Erythroblast (primary cell): ENCODE data around the gene EVX2.

ENCODE experiments used
- GATA1 ChIP-seq: IDR thresholded peaks from 2 replicates; pipeline ENCODE4 v1.6.1; 2011; ENCODE audit warnings: low read depth, mild to moderate bottlenecking, control low read depth, low read length, moderate library complexity
- POLR2A ChIP-seq: IDR thresholded peaks from 2 replicates; pipeline ENCODE4 v1.6.1; 2011; ENCODE audit warnings: mild to moderate bottlenecking, low read length

DNA sequence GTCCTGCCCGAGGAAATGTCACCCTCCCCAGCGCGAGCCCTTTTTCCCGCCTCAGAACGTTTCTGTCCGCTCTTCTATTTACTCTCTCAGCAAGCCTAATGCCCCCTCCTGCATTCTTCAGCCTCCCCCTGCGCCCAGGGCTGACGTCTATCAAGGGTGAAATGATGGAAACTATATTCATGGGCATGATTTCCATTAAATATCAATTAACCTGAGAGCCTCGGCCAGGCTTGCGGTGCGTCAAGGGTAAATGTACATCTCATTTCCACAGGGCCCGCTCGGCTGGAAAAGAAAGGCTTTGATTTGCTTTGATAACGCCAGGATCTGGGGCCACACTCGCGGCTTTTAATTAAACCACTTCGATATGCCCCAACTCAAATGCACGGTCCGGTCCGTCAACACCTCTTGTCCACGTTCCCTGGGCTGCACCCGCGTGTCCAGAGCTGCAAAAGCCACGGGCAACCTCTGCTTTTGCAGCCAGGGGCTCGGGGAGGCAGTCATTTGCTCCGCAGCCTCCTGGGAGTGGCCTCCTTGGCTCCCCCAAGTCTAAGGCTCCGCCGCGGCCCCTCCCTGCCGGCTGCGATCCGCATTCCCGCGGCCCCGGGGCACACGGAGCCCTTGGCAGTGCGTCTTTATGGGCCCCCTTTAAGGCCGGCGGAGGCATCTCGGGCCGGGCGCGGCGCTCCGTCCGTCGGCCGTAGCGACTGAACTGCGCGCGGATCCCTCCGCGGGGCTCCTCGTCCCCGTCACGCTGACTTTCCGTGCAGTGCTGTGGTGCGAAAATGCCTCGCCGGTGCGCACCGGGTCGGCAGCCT is 45.4 kb upstream of the EVX2 start, which contains the start of gene HOXD8:
- TF ChIP-seq POLR2A = no peak
- no peak for TF ChIP-seq GATA1
